Daoy (cell line): Measurements from ENCODE around the gene IFNG. TPM values are rescaled to one million over a fixed set of nuclear protein-coding genes. Genes with fewer than 3 reads are reported as not detected.
A peak's percentile ranks its signal among the peaks of the same experiment; 100 is the strongest.

Experiments
- DNase-seq: peaks from one replicate; pipeline ENCODE4 v3.0.0-alpha.2; 2015; ENCODE audit warnings: low read depth
- total RNA-seq: library from RNA; depleted of rRNA; stranded (reverse); fragments of >200 nt; shearing (Covaris generic); gene quantifications from 2 replicates; pipeline ENCODE4 v1.2.3, GENCODE V29; 2014; rRNA removed

IFNG gene
- total RNA-seq, 1 experiment from 2014 or later, result not detected

DNA sequence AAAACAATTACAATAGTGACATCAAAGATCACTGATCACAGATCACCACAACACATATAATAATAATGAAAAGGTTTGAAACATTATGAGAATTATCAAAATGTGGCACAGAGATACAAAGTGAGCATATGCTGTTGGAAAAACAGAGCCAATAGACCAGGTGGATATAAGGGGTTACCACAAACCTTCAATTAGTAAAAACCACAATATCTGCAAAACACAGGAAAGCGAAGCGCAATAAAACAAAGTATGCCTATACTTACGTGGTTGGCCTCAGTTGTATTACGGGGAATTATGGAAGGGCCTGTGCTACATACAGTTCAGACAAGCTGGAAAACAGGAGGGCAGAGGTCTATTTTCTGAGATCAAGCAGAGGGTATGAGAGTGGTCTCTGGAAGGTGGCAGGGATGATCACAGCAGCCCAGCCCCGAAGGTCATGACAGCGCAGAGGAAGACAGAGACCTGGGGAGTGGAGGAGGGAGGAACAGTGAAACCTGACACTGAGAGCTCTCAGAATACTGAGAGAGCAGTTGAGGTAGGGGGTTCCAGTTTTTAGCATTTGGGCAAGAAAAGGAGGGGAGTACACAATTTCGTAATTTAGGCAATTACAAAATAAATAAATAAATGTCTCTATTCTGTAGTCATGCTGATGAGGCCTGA lies 41.3 kb downstream of the IFNG start:
- no peak for DNase-seq

GRCh38 chr12:68117661-68118060 lies 41.9 kb downstream of the IFNG start:
- DNase-seq, result no peak

GRCh38 chr12:68115281-68115680 lies 44.3 kb downstream of the IFNG start:
- DNase-seq, result no peak

GRCh38 chr12:68114606-68115005 lies 44.9 kb downstream of the IFNG start:
- no peak for DNase-seq

- peak; percentile 8 for DNase-seq
These were observed 45.9 kb downstream of the IFNG start for GRCh38 chr12:68113644-68114043.

DNA sequence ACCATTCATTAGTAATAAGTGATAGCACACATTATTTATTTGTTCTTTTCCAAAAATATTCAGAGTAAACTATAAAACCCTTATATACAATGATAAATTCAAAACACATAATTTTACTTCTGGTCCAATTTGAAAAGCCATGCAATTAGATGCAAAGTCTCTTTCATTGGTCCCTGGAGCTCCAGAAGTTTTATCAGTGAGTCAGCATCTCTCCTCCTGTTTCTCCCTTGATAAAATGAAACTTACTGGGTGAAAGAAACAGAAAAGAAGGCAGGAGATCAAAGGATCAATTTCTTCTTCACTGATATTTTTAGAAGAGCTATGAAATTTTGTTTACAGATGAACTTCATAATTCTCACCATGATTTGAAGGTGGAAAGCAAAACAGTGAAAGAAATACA lies 47.5 kb downstream of the IFNG start:
- DNase-seq, result no peak

DNA sequence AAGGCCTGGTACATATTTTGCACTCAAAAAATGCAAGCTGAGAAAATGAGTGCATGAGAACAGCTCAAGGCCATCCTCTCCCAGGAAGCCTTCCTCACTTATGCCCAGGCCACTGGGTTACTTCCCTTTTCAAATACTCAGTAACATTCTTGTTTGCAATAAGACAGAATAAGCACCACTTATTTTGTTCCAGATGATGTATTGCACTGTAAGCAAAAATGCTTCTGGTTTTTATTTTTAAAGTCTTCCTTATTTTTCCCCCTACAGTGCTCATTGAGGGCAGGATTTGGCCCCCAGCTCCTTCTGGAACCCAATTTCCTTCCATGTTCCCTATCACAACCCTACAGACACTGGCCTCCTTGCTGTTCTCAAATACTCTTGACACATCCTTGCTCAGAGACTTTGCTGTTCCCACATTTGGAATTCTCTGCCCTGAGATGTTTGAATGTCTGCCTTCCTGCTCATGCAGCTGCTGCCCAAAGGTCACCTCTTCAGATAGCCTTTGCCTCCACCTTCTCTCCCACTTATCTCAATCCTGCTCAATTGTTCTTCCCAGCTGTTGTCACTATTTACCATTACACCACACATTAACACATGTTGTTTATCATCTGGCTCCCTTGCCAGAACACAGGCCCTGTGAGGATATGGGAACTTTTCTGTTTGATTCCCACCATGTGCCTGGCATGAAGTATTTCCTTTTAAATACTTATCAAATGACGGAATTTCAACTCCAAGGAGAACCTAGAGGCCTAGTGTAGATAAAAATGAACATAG lies 49.9 kb downstream of the IFNG start:
- DNase-seq, result no peak

- peak; percentile 9 for DNase-seq
These were observed 50.5 kb downstream of the IFNG start for GRCh38 chr12:68109001-68109400.

DNA sequence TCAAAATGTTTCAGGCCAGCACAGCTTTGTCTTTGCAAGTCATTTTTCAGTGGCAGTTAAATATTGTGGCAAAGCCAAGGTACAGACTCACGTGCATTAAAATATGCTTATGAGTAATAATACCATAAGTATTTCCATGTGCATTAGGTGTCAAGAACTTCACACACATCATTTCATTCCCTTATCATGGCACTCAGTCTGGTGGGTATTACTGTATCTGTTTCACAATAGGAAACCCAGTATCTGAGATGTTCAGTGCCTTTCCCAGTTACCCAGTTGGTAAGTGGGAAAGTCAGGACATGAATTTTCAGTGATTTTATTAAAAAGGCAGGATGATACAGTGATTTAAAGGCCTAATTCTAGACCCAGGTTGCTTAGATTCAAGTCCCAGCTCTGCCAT lies 52.9 kb downstream of the IFNG start:
- no peak for DNase-seq

GRCh38 chr12:68106160-68106559 lies 53.4 kb downstream of the IFNG start:
- peak; percentile 76 for DNase-seq

Other genes with a start within 250 kb of the IFNG start
- gene IFNG-AS1, start 170.3 kb downstream of the IFNG start, total RNA-seq, result not detected in 2 replicates
- gene IL26, start 66.1 kb upstream of the IFNG start, total RNA-seq, result not detected in 2 replicates
- gene IL22, start 93.9 kb upstream of the IFNG start, total RNA-seq, result not detected in 2 replicates
- 20.5 and 21.6 TPM in 2 replicates for gene MDM1, start 172.6 kb upstream of the IFNG start, total RNA-seq